ENCODE measurements around the gene EIF2AK2.

DNA sequence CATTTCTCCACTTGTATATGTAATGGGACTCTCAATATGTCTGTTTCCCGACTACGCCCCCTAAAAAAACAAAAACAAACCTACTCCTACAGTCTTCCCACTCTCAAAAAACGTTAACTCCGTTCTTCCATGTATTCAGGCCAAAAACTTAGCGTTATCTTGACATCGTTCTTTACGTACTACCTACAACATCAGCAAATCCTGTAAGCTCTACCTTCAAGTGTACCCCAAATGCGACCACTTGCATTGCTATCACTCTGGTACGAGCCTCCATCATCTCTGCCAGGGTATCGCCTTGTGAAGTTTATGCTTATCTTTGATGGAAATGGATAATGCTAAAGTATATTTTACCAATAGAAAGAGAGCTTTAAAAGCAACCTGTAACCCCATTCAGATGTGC, 72.0 kb downstream of the EIF2AK2 start:
- TF ChIP-seq, protein P1, sequence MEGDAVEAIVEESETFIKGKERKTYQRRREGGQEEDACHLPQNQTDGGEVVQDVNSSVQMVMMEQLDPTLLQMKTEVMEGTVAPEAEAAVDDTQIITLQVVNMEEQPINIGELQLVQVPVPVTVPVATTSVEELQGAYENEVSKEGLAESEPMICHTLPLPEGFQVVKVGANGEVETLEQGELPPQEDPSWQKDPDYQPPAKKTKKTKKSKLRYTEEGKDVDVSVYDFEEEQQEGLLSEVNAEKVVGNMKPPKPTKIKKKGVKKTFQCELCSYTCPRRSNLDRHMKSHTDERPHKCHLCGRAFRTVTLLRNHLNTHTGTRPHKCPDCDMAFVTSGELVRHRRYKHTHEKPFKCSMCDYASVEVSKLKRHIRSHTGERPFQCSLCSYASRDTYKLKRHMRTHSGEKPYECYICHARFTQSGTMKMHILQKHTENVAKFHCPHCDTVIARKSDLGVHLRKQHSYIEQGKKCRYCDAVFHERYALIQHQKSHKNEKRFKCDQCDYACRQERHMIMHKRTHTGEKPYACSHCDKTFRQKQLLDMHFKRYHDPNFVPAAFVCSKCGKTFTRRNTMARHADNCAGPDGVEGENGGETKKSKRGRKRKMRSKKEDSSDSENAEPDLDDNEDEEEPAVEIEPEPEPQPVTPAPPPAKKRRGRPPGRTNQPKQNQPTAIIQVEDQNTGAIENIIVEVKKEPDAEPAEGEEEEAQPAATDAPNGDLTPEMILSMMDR (IDR thresholded peaks at IDR 0.05), result no peak
- TF ChIP-seq POLR2A (IDR thresholded peaks at IDR 0.05; ENCODE audit: low read depth), result no peak
